Transverse colon (tissue), 4 donors: ENCODE data around the gene HSPB7.

Source experiments
- CTCF ChIP-seq, 5 experiments: fragments of 200-600 bp in 3 of 5; fragments of 450-650 bp in 2 of 5; sonication (generic) in 3 of 5; IDR thresholded peaks; 1 replicate in 2 of 5; 2 replicates in 3 of 5; pipeline ENCODE4 v1.5.1; 2016 to 2017; ENCODE audit warnings: antibody characterized with exemption in 5 of 5, inconsistent platforms in 3 of 5, mild to moderate bottlenecking in 2 of 5, moderate library complexity in 1 of 5
- EP300 ChIP-seq: sonication (generic); formaldehyde crosslinking; IDR thresholded peaks from one replicate; pipeline ENCODE4 v1.6.1; 2017; ENCODE audit warnings: antibody characterized with exemption, low read depth
- POLR2AphosphoS5 ChIP-seq, 3 donors: sonication (generic); formaldehyde crosslinking; IDR thresholded peaks; one replicate each; pipeline ENCODE4 v1.6.1; 2016; ENCODE audit warnings: antibody characterized with exemption in 3 of 3

DNA sequence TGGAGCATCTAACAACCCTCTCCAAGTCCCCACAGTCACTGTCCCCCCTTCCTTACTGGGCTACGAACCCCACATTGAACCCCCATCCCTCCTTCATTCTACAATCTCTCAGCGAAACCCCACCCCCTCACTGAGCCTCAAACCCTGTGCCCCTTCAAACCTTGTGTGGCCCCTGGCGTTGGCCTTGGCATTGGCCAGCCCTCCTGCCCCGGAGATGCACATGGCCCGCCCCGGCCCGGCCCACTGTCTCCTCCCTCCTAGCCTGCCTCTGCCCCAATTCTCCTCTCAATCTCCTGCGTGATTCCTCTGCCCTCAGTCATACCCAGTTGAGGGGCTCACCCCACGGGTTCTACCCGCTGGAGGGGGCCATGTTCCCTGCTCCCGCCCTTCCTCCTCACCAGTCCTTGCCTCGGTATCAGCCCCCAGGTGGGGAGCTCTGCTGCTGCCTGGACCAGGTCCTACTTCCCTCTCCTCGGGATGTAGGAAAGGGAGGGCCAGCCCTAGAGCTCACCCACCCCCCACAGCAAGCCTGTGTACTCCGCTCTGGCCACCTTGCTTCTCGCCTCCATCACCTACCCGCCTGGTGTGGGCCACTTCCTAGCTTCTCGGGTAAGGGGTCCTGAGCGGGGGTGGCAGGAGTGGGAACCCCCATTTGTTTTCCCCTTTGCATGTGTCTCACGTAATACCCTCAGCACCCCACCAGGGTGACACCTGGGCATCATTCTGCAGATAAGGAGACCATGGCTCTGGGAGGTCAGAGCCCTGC is 10.6 kb upstream of the HSPB7 start:
- TF ChIP-seq POLR2AphosphoS5 (IDR thresholded peaks at IDR 0.05) (no peak), CTCF (IDR thresholded peaks at IDR 0.05) (no peak), EP300 (no peak)
